MG63 (cell line): ENCODE data around the gene FBXO39. TPM values are rescaled to one million over a fixed set of nuclear protein-coding genes. Genes with fewer than 3 reads are reported as not detected.
A peak's percentile ranks its signal among the peaks of the same experiment; 100 is the strongest.

ENCODE experiments used
- DNase-seq: peaks from one replicate; pipeline ENCODE4 v3.0.0-alpha.2; 2020
- H3K27me3 ChIP-seq: fragments of 250-450 bp; sonication (Bioruptor Pico); 2 replicates; pipeline ENCODE4 v1.5.1; 2020; ENCODE audit warnings: mild to moderate bottlenecking, moderate library complexity
- H3K36me3 ChIP-seq: fragments of 250-450 bp; sonication (Bioruptor Pico); 2 replicates; pipeline ENCODE4 v1.5.1; 2020; ENCODE audit warnings: mild to moderate bottlenecking, moderate library complexity
- H3K4me3 ChIP-seq: fragments of 250-450 bp; sonication (Bioruptor Pico); 2 replicates; pipeline ENCODE4 v1.5.1; 2020; ENCODE audit warnings: mild to moderate bottlenecking, moderate library complexity
- H3K9me3 ChIP-seq: fragments of 250-450 bp; sonication (Bioruptor Pico); 2 replicates; pipeline ENCODE4 v1.5.1; 2020; ENCODE audit warnings: mild to moderate bottlenecking, moderate library complexity
- total RNA-seq: library from RNA; depleted of rRNA; stranded (reverse); fragments of >200 nt; shearing (Covaris generic); gene quantifications from 2 replicates; pipeline ENCODE4 v1.2.3, GENCODE V29; 2014; ENCODE audit warnings: low replicate concordance; rRNA removed

FBXO39 gene
- total RNA-seq, 1 experiment from 2014 or later = not detected

DNA sequence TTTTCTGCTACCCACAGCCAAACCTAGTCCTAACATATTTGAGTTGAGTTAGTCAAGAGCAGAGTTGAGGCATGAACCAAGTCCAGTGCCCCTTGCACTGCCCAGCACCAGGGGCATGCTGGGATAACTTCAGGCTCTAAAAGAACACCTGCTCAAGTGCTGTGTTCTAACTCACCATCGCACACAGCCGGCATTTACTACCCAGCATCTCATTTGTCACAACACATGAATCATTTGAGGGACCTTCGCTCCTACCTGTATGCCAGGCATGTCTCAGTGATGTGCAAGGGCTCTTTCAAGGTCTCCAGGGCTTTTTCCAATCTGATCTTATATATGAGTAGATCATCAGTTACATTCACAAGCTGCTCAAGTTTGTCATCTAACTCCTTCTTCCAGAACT, 42.9 kb downstream of the FBXO39 start:
- Histone ChIP-seq H3K27me3 (no peaks in the 10 kb centered on the region), H3K36me3 (no peaks in the 10 kb centered on the region), H3K4me3 (no peak overlapping the region), H3K9me3 (no peaks in the 10 kb centered on the region)
- DNase-seq = no peak

DNA sequence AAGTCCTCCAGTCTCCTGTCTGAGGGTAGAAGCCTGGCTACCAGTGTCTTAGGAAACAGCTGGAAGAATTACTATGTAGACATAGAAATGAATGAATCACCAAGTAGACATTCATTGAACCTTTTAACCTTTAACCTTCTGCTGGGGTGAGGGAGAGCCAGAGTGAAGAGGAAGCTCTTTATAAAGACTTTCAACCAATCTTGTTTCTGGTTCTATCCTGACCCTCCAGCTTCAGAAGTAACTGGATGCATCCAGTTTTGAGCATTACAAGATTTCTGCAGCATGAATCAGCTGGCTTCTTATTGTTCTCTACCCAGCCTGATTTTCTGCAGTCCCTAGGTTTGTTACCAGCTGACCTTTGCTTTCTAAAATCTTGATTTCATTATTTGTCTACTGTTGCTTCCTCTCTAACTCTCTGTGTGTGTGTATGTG, 47.0 kb downstream of the FBXO39 start:
- Histone ChIP-seq H3K9me3 (no peaks in the 10 kb centered on the region), H3K27me3 (no peaks in the 10 kb centered on the region), H3K36me3 (no peaks in the 10 kb centered on the region), H3K4me3 (no peak overlapping the region)
- no peak for DNase-seq

DNA sequence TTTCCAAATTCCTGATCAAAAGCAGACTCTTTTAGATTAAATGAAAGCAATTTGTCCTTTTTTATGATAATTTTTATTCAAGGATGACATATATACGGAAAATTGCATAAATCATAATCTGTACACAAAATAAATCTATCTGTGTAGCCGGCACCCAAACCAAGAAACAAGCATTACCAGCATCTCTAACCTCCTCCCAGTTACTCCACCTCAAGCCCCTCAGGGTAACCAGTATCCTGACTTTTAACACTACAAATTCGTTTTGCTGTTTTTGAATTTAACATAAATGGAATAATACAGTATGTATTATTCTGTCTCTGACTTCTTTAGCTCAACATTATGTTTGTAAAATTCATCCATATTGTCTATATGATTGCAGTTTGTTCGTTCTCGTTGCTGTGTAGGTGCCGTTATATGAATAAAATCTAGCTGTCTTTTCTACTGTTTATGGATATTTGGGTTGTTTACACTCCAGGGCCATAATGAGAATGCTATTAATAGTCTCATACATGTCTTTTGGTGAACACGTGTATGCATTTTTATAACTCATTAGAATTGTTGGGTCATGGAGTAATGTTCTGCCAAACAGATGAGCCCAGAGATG, 54.5 kb downstream of the FBXO39 start:
- no peak overlapping the region for H3K4me3 ChIP-seq
- no peak for DNase-seq
- no peaks in the 10 kb centered on the region for H3K36me3 ChIP-seq
- H3K9me3 ChIP-seq = no peaks in the 10 kb centered on the region
- H3K27me3 ChIP-seq = peaks cover 22% of the 10 kb centered on the region

DNA sequence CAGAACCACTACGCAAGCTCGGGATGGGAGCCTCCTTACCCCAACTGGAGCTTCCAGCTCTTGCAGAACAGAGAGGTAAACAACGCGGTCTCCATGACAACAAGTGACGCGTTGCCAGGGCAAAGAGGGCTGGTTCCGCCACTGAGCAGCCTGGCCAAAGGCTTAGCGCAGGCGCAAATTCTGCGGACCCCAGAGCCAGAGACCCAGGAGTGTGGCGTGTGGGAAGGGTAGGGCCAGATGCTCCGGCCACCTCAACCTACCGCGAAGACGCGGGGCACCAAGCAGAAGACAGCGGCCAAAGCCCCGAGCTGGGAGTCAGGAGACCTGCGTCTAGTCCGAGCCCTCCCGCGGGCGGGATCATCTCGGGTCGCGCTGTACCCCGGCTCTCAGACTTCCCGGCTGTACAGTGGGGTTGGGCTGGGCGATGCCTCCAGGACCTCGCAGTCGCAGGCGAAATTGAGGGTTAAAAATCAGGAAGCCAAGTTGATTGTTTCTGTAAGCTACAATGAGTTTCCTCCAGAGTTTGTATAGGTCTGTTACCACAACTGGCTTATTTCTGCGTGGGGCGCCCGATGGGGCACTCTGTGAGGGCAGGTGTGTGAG, 55.7 kb downstream of the FBXO39 start, which contains the start of gene TEKT1:
Gene TEKT1 (minus strand): TSS at position 69 of the 603 bp plus-strand sequence. CDS start 1,353 bp downstream, outside the sequence.
- Histone ChIP-seq H3K27me3 (peaks cover 27% of the 10 kb centered on the region), H3K9me3 (no peaks in the 10 kb centered on the region), H3K36me3 (no peaks in the 10 kb centered on the region), H3K4me3 (no peak within 1 kb of the TSS)
- DNase-seq = peak; percentile 51

Other genes with a start within 250 kb of the FBXO39 start
- gene PITPNM3, start 219.7 kb upstream of the FBXO39 start, total RNA-seq = 1.4 and 2.0 TPM in 2 replicates
- gene KIAA0753, start 135.5 kb upstream of the FBXO39 start, total RNA-seq = 5.7 and 8.0 TPM in 2 replicates
- gene TXNDC17, start 135.2 kb upstream of the FBXO39 start, total RNA-seq = 54.8 and 127 TPM in 2 replicates
- gene MED31, start 124.6 kb upstream of the FBXO39 start, total RNA-seq = 7.7 and 10.6 TPM in 2 replicates
- gene C17orf100, start 124.5 kb upstream of the FBXO39 start, total RNA-seq = 1.9 and 2.9 TPM in 2 replicates
- not detected in 2 replicates for gene SLC13A5, start 62.8 kb upstream of the FBXO39 start, total RNA-seq
- gene XAF1, start 20.2 kb upstream of the FBXO39 start, total RNA-seq = 4.2 and 4.9 TPM in 2 replicates
- not detected in 2 replicates for gene TEKT1, start 55.5 kb downstream of the FBXO39 start, total RNA-seq
- gene ALOX12, start 219.8 kb downstream of the FBXO39 start, total RNA-seq = not detected in 2 replicates
- gene RNASEK, start 236.4 kb downstream of the FBXO39 start, total RNA-seq = 45.2 and 62.3 TPM in 2 replicates
- 0.36 TPM in 1 of 2 replicates, not detected in the other for gene BCL6B, start 246.8 kb downstream of the FBXO39 start, total RNA-seq